Measurements from ENCODE around the gene BLACAT1.
"Not testable (repeated sequence)": the region's sequence is repeated elsewhere in the genome, so short reads cannot be mapped to it uniquely, and the experiment has no call there.

The BLACAT1 gene

DNA sequence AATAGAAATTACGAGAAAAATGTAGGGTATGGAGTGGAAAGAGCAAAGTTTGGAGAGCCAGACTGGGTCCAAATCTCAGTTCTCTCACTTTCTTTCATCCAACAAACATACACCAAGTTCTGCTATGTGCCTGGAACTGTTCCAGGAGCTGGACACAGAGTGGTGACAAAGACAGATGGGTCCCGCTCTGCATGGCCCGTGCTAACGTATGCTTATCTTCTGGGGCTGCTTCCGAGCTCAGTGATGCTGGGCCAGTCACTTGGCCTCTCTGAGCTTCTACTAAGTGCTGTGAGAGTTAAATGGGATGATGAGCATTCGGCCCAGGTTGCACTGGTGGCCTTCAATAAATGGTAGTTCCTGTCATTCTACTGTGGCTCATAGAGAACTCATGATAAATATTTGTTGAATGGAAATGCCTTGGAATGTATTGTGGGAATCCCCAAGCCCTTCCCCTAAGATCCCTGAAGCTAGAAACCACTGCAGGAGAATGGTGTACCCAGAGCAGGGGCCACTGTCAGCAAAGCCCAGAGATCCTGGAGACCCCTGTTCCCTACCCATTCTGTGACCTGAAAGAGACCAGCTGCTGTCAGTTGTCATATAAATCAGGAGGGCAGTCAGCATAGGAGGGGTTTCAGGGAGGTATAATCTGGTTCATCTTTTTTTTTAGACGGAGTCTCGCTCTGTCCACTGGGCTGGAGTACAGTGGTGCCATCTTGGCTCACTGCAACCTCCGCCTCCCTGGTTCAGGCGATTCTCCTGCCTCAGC lies 37.8 kb downstream of the BLACAT1 start:
- DNase-seq (ENCODE audit: low spot score) = no peak

DNA sequence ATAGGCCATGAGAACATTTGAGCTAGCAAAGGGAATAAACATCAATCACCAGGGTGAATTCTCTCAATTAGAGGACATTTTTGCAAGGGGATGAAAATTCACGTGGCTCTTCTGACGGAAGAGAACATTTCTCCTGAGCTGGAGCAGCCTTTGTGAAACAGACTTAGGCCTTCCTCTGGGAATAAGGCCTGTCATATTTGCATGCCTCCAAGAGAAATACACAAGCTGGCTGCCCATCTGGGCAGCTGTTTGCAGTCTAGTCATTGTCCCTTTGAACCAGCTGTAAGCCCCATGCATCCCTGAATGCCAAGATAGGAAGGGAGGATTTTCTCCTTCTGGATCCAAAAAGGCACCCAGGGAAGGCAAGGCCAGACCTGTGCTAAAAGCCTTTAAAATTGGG lies 39.5 kb downstream of the BLACAT1 start:
- no peak for DNase-seq (ENCODE audit: low spot score)

DNA sequence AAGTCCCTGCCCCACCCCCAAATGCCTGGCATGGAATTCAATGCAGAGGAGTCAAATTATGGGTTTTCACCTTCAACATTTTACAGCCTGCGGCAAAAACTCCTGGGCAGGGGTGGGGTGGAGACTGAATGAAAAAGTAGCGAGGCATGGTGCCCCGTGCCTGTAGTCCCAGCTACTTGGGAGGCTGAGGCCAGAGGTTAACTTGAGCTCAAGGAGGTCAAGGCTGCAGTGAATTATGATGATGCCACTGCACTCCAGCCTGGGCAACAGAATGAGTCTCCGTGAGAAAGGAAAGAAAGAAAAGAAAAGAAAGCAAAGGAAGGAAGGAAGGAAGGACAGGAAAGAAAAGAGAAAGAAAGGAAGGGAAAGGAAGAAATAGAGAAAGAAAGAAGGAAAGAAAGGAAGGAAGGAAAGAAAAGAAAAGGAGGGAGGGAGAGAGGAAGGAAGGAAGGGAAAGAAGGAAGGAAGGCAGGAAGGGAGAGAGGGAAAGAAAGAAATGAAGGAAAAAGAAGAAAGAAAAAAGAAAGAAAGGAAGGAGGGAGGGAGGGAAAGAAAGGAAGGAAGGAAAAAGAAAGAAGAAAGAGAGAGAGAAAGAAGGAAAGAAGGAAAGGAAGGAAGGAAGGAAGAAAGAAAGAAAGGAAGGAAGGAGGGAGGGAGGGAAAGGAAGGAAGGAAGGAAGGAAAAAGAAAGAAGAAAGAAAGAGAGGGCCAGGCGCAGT lies 45.1 kb downstream of the BLACAT1 start:
- no peak for DNase-seq (ENCODE audit: low spot score)

DNA sequence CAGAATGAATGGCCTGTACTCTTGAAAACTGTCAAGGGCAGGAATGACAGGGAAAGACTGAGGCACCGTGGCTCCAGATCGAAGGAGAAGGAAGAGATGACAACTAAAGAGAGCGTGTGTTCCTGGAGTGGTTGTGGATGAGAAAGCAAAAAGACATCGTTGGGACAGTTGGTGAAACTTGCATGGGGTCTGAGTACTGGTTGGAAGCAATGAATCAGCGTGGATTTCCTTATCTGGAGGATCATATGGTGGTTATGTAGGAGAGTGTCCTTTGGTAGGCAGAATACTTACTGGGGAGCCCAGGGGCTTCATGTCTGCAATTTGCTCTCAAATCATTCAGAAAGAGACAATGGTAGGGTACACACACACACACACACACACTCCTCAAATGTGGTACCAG lies 47.9 kb downstream of the BLACAT1 start:
- DNase-seq (ENCODE audit: low spot score) = no peak

DNA sequence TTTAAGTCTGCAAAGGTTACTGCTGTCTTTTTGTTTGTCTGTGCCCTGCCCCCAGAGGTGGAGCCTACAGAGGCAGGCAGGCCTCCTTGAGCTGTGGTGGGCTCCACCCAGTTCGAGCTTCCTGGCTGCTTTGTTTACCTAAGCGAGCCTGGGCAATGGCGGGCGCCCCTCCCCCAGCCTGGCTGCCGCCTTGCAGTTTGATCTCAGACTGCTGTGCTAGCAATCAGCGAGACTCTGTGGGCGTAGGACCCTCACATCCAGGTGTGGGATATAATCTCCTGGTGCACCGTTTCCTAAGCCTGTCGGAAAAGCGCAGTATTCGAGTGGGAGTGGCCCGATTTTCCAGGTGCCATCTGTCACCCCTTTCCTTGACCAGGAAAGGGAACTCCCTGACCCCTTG lies 49.6 kb downstream of the BLACAT1 start:
- not testable (repeated sequence) for DNase-seq (ENCODE audit: low spot score)

All from SW480 (cell line).